H1 (cell line): ENCODE measurements around the gene HSD11B1L. TPM values are rescaled to one million over a fixed set of nuclear protein-coding genes. Genes with fewer than 3 reads are reported as not detected.

Experiments
- CTCF ChIA-PET: fragments of 300-600 bp; sonication (Branson Sonifier 250); formaldehyde crosslinking; loops from one replicate; lab custom pipeline; 2021; ENCODE audit not compliant: partially characterized antibody; lab: Charles Lee
- POLR2A ChIA-PET: fragments of 300-600 bp; sonication (Branson Sonifier 250); formaldehyde crosslinking; loops from one replicate; lab custom pipeline; 2021; ENCODE audit warnings: inconsistent platforms; ENCODE audit not compliant: partially characterized antibody; lab: Charles Lee
- DNase-seq, 2 experiments: peaks; one replicate each; pipeline versions ENCODE4 v3.0.0 to v3.0.0-alpha.2; 2010 to 2022; ENCODE audit warnings: low spot score in 2 of 2, low read depth in 1 of 2, mixed read lengths in 1 of 2
- FAIRE-seq: peaks from 2 replicates; lab custom pipeline; 2011; peaks lifted over from hg19 to GRCh38; lab: Jason Lieb, UNC
- H2AFZ ChIP-seq: 2 replicates; pipeline ENCODE4 v1.8.1; 2012; ENCODE audit warnings: low read length, inconsistent platforms
- H2AK5ac ChIP-seq: 2 replicates; pipeline ENCODE4 v1.6.1; 2013; ENCODE audit warnings: low read depth, low read length
- H2BK120ac ChIP-seq: replicated peaks from 2 replicates; pipeline ENCODE3; 2013; ENCODE audit warnings: low read depth, low read length, inconsistent platforms
- H2BK12ac ChIP-seq: 2 replicates; pipeline ENCODE4 v1.6.1; 2013; ENCODE audit warnings: low read depth, low read length
- H2BK15ac ChIP-seq: 2 replicates; pipeline ENCODE4 v1.6.1; 2013; ENCODE audit warnings: low read length
- H2BK20ac ChIP-seq: 2 replicates; pipeline ENCODE4 v1.6.1; 2013; ENCODE audit warnings: low read length
- H2BK5ac ChIP-seq: 2 replicates; pipeline ENCODE4 v1.6.1; 2013; ENCODE audit warnings: low read depth, low read length
- H3K14ac ChIP-seq: 2 replicates; pipeline ENCODE4 v1.6.1; 2013; ENCODE audit warnings: inconsistent platforms; ENCODE audit not compliant: insufficient read length
- H3K18ac ChIP-seq: 2 replicates; pipeline ENCODE4 v1.6.1; 2013; ENCODE audit warnings: low read length; ENCODE audit errors: extremely low read depth
- H3K23ac ChIP-seq: 2 replicates; pipeline ENCODE4 v1.6.1; 2013; ENCODE audit warnings: inconsistent platforms; ENCODE audit not compliant: insufficient read length
- H3K23me2 ChIP-seq: 2 replicates; pipeline ENCODE4 v1.6.1; 2013; ENCODE audit warnings: low read depth, low read length
- H3K27ac ChIP-seq: 2 replicates; pipeline ENCODE4 v1.6.1; 2011; ENCODE audit warnings: low read depth, low read length, inconsistent platforms
- H3K27me3 ChIP-seq, 4 experiments: replicated peaks in 1 of 4; 1 replicate in 1 of 4; 2 replicates in 3 of 4; pipeline versions ENCODE4 v1.6.1 to v1.8.1; 2011 to 2013; ENCODE audit warnings: low read length in 3 of 4, mild to moderate bottlenecking in 3 of 4, inconsistent platforms in 2 of 4, mixed read lengths in 2 of 4, moderate library complexity in 1 of 4; ENCODE audit not compliant: control insufficient read depth in 3 of 4, insufficient read depth in 3 of 4; ENCODE audit errors: extremely low read depth in 1 of 4
- H3K36me3 ChIP-seq, 4 experiments: 2 replicates each; pipeline versions ENCODE4 v1.6.1 to v1.8.1; 2011 to 2013; ENCODE audit warnings: mild to moderate bottlenecking in 4 of 4, low read length in 3 of 4, moderate library complexity in 2 of 4, control low read depth in 1 of 4, inconsistent platforms in 1 of 4; ENCODE audit not compliant: insufficient read depth in 4 of 4, control insufficient read depth in 2 of 4
- H3K4ac ChIP-seq: replicated peaks from 2 replicates; pipeline ENCODE3; 2013; ENCODE audit warnings: low read length, low read depth, mixed read lengths, inconsistent platforms; ENCODE audit not compliant: insufficient read length
- H3K4me1 ChIP-seq, 4 experiments: replicated peaks in 1 of 4; 1 replicate in 1 of 4; 2 replicates in 3 of 4; pipeline versions ENCODE4 v1.6.1 to v1.8.1; 2011 to 2013; ENCODE audit warnings: low read length in 3 of 4, inconsistent platforms in 2 of 4, mixed read lengths in 1 of 4; ENCODE audit not compliant: insufficient read depth in 4 of 4, control insufficient read depth in 3 of 4
- H3K4me2 ChIP-seq, 2 experiments: 2 replicates each; pipeline versions ENCODE4 v1.6.1 to v1.8.1; 2011 to 2013; ENCODE audit warnings: low read depth in 2 of 2, low read length in 2 of 2, control low read depth in 1 of 2, inconsistent platforms in 1 of 2, mild to moderate bottlenecking in 1 of 2; ENCODE audit not compliant: insufficient read depth in 1 of 2
- H3K4me3 ChIP-seq, 4 experiments: fragments of 200-600, 300-600 bp in 1 of 4; sonication (generic), shearing (Covaris generic), sonication (Bioruptor Twin) in 1 of 4; 2 replicates each; pipeline versions ENCODE4 v1.5.1 to v1.8.1; 2011 to 2016; ENCODE audit warnings: low read length in 4 of 4, low read depth in 3 of 4, control low read depth in 2 of 4, inconsistent platforms in 2 of 4, mild to moderate bottlenecking in 2 of 4, mixed read lengths in 1 of 4, moderate library complexity in 1 of 4; ENCODE audit not compliant: insufficient read depth in 2 of 4; ENCODE audit errors: extremely low read depth in 1 of 4
- H3K56ac ChIP-seq: replicated peaks from 2 replicates; pipeline ENCODE3; 2013; ENCODE audit warnings: low read depth, mild to moderate bottlenecking, mixed read lengths, low read length, inconsistent platforms; ENCODE audit not compliant: insufficient read length
- H3K79me1 ChIP-seq: 2 replicates; pipeline ENCODE4 v1.6.1; 2013; ENCODE audit warnings: low read depth, low read length, control low read depth
- H3K79me2 ChIP-seq, 2 experiments: 2 replicates each; pipeline versions ENCODE4 v1.6.1 to v1.8.1; 2012 to 2013; ENCODE audit warnings: low read length in 2 of 2, mild to moderate bottlenecking in 2 of 2, inconsistent platforms in 1 of 2; ENCODE audit not compliant: insufficient read depth in 2 of 2, control insufficient read depth in 1 of 2
- H3K9ac ChIP-seq, 4 experiments: replicated peaks in 1 of 4; 1 replicate in 1 of 4; 2 replicates in 3 of 4; pipeline versions ENCODE4 v1.6.1 to v1.8.1; 2011 to 2013; ENCODE audit warnings: low read depth in 3 of 4, low read length in 3 of 4, control low read depth in 2 of 4, mild to moderate bottlenecking in 2 of 4, moderate library complexity in 2 of 4, inconsistent platforms in 1 of 4; ENCODE audit errors: extremely low read depth in 1 of 4
- H3K9me3 ChIP-seq, 2 experiments: 2 replicates each; pipeline versions ENCODE4 v1.6.1 to v1.8.1; 2012 to 2013; ENCODE audit warnings: mild to moderate bottlenecking in 2 of 2, moderate library complexity in 2 of 2, control low read depth in 1 of 2, inconsistent platforms in 1 of 2, low read depth in 1 of 2, low read length in 1 of 2, mixed read lengths in 1 of 2; ENCODE audit not compliant: insufficient read depth in 2 of 2
- H4K20me1 ChIP-seq, 2 experiments: replicated peaks in 1 of 2; 2 replicates each; pipeline versions ENCODE3 to v1.8.1; 2011 to 2013; ENCODE audit warnings: inconsistent platforms in 2 of 2, low read length in 2 of 2, mild to moderate bottlenecking in 1 of 2; ENCODE audit not compliant: insufficient read depth in 2 of 2, control insufficient read depth in 1 of 2
- H4K5ac ChIP-seq: 2 replicates; pipeline ENCODE4 v1.6.1; 2013; ENCODE audit warnings: low read length, low read depth, mixed read lengths, inconsistent platforms; ENCODE audit not compliant: insufficient read length
- H4K8ac ChIP-seq: 2 replicates; pipeline ENCODE4 v1.8.0; 2013; ENCODE audit warnings: mild to moderate bottlenecking, moderate library complexity, low read length, inconsistent platforms; ENCODE audit not compliant: insufficient read depth; ENCODE audit errors: extremely low read depth
- H4K91ac ChIP-seq: replicated peaks from 2 replicates; pipeline ENCODE3; 2013; ENCODE audit warnings: low read length, mixed read lengths, inconsistent platforms; ENCODE audit not compliant: insufficient read length
- SP4 ChIP-seq: IDR thresholded peaks from 2 replicates; pipeline ENCODE4 v1.6.1; 2012; ENCODE audit warnings: low read length, inconsistent platforms
- WGBS, 2 experiments: shearing (Covaris generic) in 1 of 2; methylation state at CpG; one replicate each; pipeline versions ENCODE4 v1.1.6 to v1.1.7; 2013 to 2015; ENCODE audit warnings: low lambda C conversion rate in 2 of 2, mixed read lengths in 2 of 2, inconsistent platforms in 1 of 2, low coverage in 1 of 2, missing lambda C conversion rate in 1 of 2; ENCODE audit not compliant: insufficient replicate concordance in 2 of 2, insufficient coverage in 1 of 2, insufficient read length in 1 of 2; ENCODE audit errors: extremely low coverage in 1 of 2, missing lambda C conversion rate in 1 of 2; 5-methylcytosine and 5-hydroxymethylcytosine counted together
- polyA plus RNA-seq, 7 experiments: library from polyadenylated mRNA; depleted of rRNA in 3 of 7; stranded (reverse) in 5 of 7; unstranded in 2 of 7; fragments of >200 nt in 5 of 7; fragments of 200-250 nt in 2 of 7; gene quantifications; 1 replicate in 5 of 7; 2 replicates in 1 of 7; 4 replicates in 1 of 7; pipeline versions ENCODE4 v1.2.1 to v1.2.3, GENCODE V29; 2011 to 2013; ENCODE audit warnings: missing spikeins in 2 of 7, mixed read lengths in 2 of 7
- total RNA-seq: library from RNA; stranded (reverse); fragmentation: NEBNext Ultra II Directional; extraction: Animal tissue kit (Norgen Biotek cat#: 25700); gene quantifications from 2 replicates; pipeline ENCODE4 v1.2.1, GENCODE V29; 2021

The HSD11B1L gene
- total and polyA plus RNA-seq, 2 of the 8 experiments (the other 6 are each of a cell fraction or from before 2014, with no cell fraction given) = 8.2 to 20.6 TPM

DNA sequence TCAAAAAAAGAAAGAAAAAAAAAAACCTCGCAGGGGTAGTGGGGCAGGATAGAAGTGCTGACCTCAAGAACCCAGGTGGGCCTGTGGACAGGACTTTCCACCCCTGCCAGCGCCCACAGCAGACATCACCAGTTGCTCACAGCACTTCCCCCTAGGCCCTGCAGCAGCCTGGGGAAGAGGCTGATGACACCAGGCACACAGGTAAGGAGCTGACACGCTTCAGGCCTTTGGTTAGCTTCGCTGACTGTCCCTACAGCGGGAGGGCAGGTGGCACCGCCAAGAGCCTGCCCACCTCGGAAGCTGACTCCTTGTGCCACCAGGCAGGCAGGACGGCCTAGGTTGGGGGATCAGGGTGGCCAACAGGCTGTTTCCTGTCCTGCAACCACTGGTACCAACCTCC lies 30.2 kb downstream of the HSD11B1L start:
- CTCF ChIA-PET = interaction anchor here (2.4 kb wide), 2 partner anchors 10 to 22 kb away, joined by 6 to 7 read pairs; partner anchors contain the start of genes CATSPERD and RPL36
- H4K20me1 ChIP-seq = peaks cover 8 to 24% of the 10 kb centered on the region in 2 experiments
- H3K14ac ChIP-seq = no peak overlapping the region
- H3K27me3 ChIP-seq = no peaks in the 10 kb centered on the region
- no peak overlapping the region for H2AK5ac ChIP-seq
- H3K4me2 ChIP-seq = no peak overlapping the region
- H4K5ac ChIP-seq = no peak overlapping the region
- no peak overlapping the region for H2BK5ac ChIP-seq
- H3K56ac ChIP-seq = no peak overlapping the region
- H3K9ac ChIP-seq = no peak overlapping the region
- WGBS, 2 experiments = 93% methylated on average over 8 of the region's 8 CpGs; no CpG with 5 or more reads in 1 of the 2 experiments
- H4K91ac ChIP-seq = no peak overlapping the region
- DNase-seq = no peak
- H3K36me3 ChIP-seq = peaks cover 38 to 68% (median 61%) of the 10 kb centered on the region in 4 experiments
- no peak overlapping the region for H2BK12ac ChIP-seq
- H2BK15ac ChIP-seq = no peak overlapping the region
- H3K18ac ChIP-seq = no peak overlapping the region
- no peak for TF ChIP-seq SP4
- H3K23me2 ChIP-seq = no peaks in the 10 kb centered on the region
- H3K4ac ChIP-seq = no peak overlapping the region
- H3K4me1 ChIP-seq = no peaks in the 10 kb centered on the region
- no peaks in the 10 kb centered on the region for H3K9me3 ChIP-seq
- POLR2A ChIA-PET = interaction anchor here (0.7 to 22.4 kb wide), 5 partner anchors 6 to 88 kb away, joined by 3 to 620 read pairs (median 6); partner anchors contain the start of genes CATSPERD, LONP1, RPL36 and SAFB
- H2AFZ ChIP-seq = no peak overlapping the region
- H2BK20ac ChIP-seq = no peak overlapping the region
- no peak overlapping the region for H3K4me3 ChIP-seq
- no peak overlapping the region for H3K27ac ChIP-seq
- no peak overlapping the region for H3K23ac ChIP-seq
- H3K79me2 ChIP-seq = peaks cover 5 to 13% of the 10 kb centered on the region in 2 experiments
- H2BK120ac ChIP-seq = no peak overlapping the region
- peaks cover 5% of the 10 kb centered on the region; the same call in 1 of the 2 replicates for H3K79me1 ChIP-seq
- no peak for FAIRE-seq
- H4K8ac ChIP-seq = no peak overlapping the region; the same call in 1 of the 2 replicates
